Brain microvascular endothelial cell (primary cell): ENCODE results near the gene GINS1.
"Not testable (repeated sequence)": the region's sequence is repeated elsewhere in the genome, so short reads cannot be mapped to it uniquely, and the experiment has no call there.

Experiments
- DNase-seq: peaks from one replicate; pipeline ENCODE4 v3.0.0-alpha.2; 2020
- H3K27ac ChIP-seq: fragments of 250-450 bp; sonication (Bioruptor Pico); 2 replicates; pipeline ENCODE4 v1.5.1; 2020; ENCODE audit warnings: mild to moderate bottlenecking, moderate library complexity
- H3K27me3 ChIP-seq: fragments of 250-450 bp; sonication (Bioruptor Pico); replicated peaks from 2 replicates; pipeline ENCODE4 v1.5.1; 2020; ENCODE audit warnings: mild to moderate bottlenecking
- H3K36me3 ChIP-seq: fragments of 250-450 bp; sonication (Bioruptor Pico); replicated peaks from 2 replicates; pipeline ENCODE4 v1.5.1; 2020; ENCODE audit warnings: mild to moderate bottlenecking
- H3K4me3 ChIP-seq: 2 replicates; pipeline ENCODE4 v1.5.1; 2011; ENCODE audit warnings: low read depth, mild to moderate bottlenecking, control low read depth, low read length, moderate library complexity
- CTCF ChIP-seq: IDR thresholded peaks from 2 replicates; pipeline ENCODE4 v1.5.1; 2011; ENCODE audit warnings: low read depth, mild to moderate bottlenecking, moderate library complexity, low read length, control low read depth, inconsistent platforms; ENCODE audit errors: missing control alignments
- in situ Hi-C: cut with HindIII; loops from 2 replicates; pipeline ENCODE4 v1.10.0; 2017; ENCODE audit warnings: low sequenced_read_pairs, low pct_ligation_motif_present

The GINS1 gene

GRCh38 chr20:25471020-25471419 is 63.5 kb downstream of the GINS1 start:
- Histone ChIP-seq H3K4me3 (no peak overlapping the region), H3K36me3 (peaks cover 10% of the 10 kb centered on the region), H3K27me3 (no peaks in the 10 kb centered on the region), H3K27ac (no peak overlapping the region)
- DNase-seq, result no peak
- in situ Hi-C loops, result no loop called here
- no peak for TF ChIP-seq CTCF

- DNase-seq, H3K4me3 ChIP-seq, H3K27me3 ChIP-seq, in situ Hi-C loops, H3K27ac ChIP-seq, H3K36me3 ChIP-seq: not testable (repeated sequence)
Measured at GRCh38 chr20:25473297-25473696, 65.8 kb downstream of the GINS1 start.

GRCh38 chr20:25476106-25477013 is 68.9 kb downstream of the GINS1 start:
- Histone ChIP-seq H3K4me3 (no peak overlapping the region), H3K27ac (no peak overlapping the region), H3K27me3 (no peaks in the 10 kb centered on the region), H3K36me3 (peaks cover 3% of the 10 kb centered on the region)
- in situ Hi-C loops, result no loop called here
- no peak for TF ChIP-seq CTCF
- DNase-seq, result no peak

GRCh38 chr20:25477014-25477882 is 69.8 kb downstream of the GINS1 start:
- DNase-seq, result no peak
- H3K4me3 ChIP-seq, result no peak overlapping the region
- no peaks in the 10 kb centered on the region for H3K27me3 ChIP-seq
- TF ChIP-seq CTCF, result no peak
- in situ Hi-C loops, result no loop called here
- peaks cover 7% of the 10 kb centered on the region for H3K36me3 ChIP-seq
- H3K27ac ChIP-seq, result no peak overlapping the region

- in situ Hi-C loops, result no loop called here
- H3K27ac ChIP-seq, result no peak overlapping the region
- peaks cover 7% of the 10 kb centered on the region for H3K36me3 ChIP-seq
- DNase-seq, result no peak
- no peak overlapping the region for H3K4me3 ChIP-seq
- no peaks in the 10 kb centered on the region for H3K27me3 ChIP-seq
- no peak for TF ChIP-seq CTCF
Measured at GRCh38 chr20:25478889-25479568, 71.6 kb downstream of the GINS1 start.

- H3K4me3 ChIP-seq, result no peak overlapping the region
- in situ Hi-C loops, result no loop called here
- H3K36me3 ChIP-seq, result peaks cover 7% of the 10 kb centered on the region
- H3K27me3 ChIP-seq, result no peaks in the 10 kb centered on the region
- no peak for TF ChIP-seq CTCF
- no peak overlapping the region for H3K27ac ChIP-seq
- no peak for DNase-seq
Measured at GRCh38 chr20:25479638-25480037, 72.2 kb downstream of the GINS1 start.
